Endothelial cell (in vitro differentiated cells): Measurements from ENCODE around the gene PRKCA. TPM values are rescaled to one million over a fixed set of nuclear protein-coding genes. Genes with fewer than 3 reads are reported as not detected.

Experiments
- DNase-seq: peaks from one replicate; pipeline ENCODE4 v3.0.0; 2021; ENCODE audit warnings: low spot score
- H3K27ac Mint-ChIP-seq: one replicate; pipeline ENCODE4 v1.8.0; 2021; ENCODE audit warnings: mixed read lengths, inconsistent platforms; ENCODE audit not compliant: unreplicated experiment
- H3K27me3 Mint-ChIP-seq: one replicate; pipeline ENCODE4 v1.8.0; 2021; ENCODE audit warnings: mild to moderate bottlenecking, moderate library complexity, mixed read lengths, inconsistent platforms; ENCODE audit not compliant: unreplicated experiment
- H3K36me3 Mint-ChIP-seq: one replicate; pipeline ENCODE4 v1.8.0; 2021; ENCODE audit warnings: mild to moderate bottlenecking, low read depth, mixed read lengths, inconsistent platforms; ENCODE audit not compliant: unreplicated experiment
- H3K4me1 Mint-ChIP-seq: one replicate; pipeline ENCODE4 v1.8.0; 2021; ENCODE audit warnings: mild to moderate bottlenecking, mixed read lengths, inconsistent platforms; ENCODE audit not compliant: unreplicated experiment
- H3K4me3 Mint-ChIP-seq: one replicate; pipeline ENCODE4 v1.8.0; 2021; ENCODE audit warnings: mild to moderate bottlenecking, mixed read lengths, inconsistent platforms; ENCODE audit not compliant: unreplicated experiment
- H3K9me3 Mint-ChIP-seq: one replicate; pipeline ENCODE4 v1.8.0; 2021; ENCODE audit warnings: mixed read lengths, inconsistent platforms; ENCODE audit not compliant: unreplicated experiment
- CTCF ChIP-seq: fragments of 200-600 bp; sonication (generic); IDR thresholded peaks from one replicate; pipeline ENCODE4 v1.5.0; 2021; ENCODE audit warnings: antibody characterized with exemption; ENCODE audit not compliant: unreplicated experiment
- total RNA-seq: library from RNA; stranded (reverse); fragmentation: NEBNext Ultra II Directional; extraction: Animal tissue kit (Norgen Biotek cat#: 25700); gene quantifications from one replicate; pipeline ENCODE4 v1.2.1, GENCODE V29; 2021; ENCODE audit not compliant: unreplicated experiment

The PRKCA gene
- total RNA-seq, 1 donor from 2014 or later, result 2.1 TPM

GRCh38 chr17:66371561-66371960, 69.1 kb downstream of the PRKCA start:
- H3K9me3 Mint-ChIP-seq, result no peaks in the 10 kb centered on the region
- peaks cover 2% of the 10 kb centered on the region for H3K27me3 Mint-ChIP-seq
- TF ChIP-seq CTCF, result no peak
- H3K4me3 Mint-ChIP-seq, result no peak overlapping the region
- no peak overlapping the region for H3K27ac Mint-ChIP-seq
- no peak for DNase-seq
- peaks cover 2% of the 10 kb centered on the region for H3K4me1 Mint-ChIP-seq
- no peaks in the 10 kb centered on the region for H3K36me3 Mint-ChIP-seq

GRCh38 chr17:66372182-66372581, 69.8 kb downstream of the PRKCA start:
- peaks cover 2% of the 10 kb centered on the region for H3K27me3 Mint-ChIP-seq

GRCh38 chr17:66373079-66373478, 70.7 kb downstream of the PRKCA start:
- Mint-ChIP-seq H3K36me3 (no peaks in the 10 kb centered on the region), H3K4me1 (peaks cover 2% of the 10 kb centered on the region), H3K27me3 (peaks cover 2% of the 10 kb centered on the region), H3K4me3 (no peak overlapping the region), H3K27ac (no peak overlapping the region), H3K9me3 (no peaks in the 10 kb centered on the region)
- no peak for TF ChIP-seq CTCF
- no peak for DNase-seq

More at GRCh38 chr17:66372182-66372581, 69.8 kb downstream of the PRKCA start:
- H3K27ac Mint-ChIP-seq, result no peak overlapping the region
- no peak for TF ChIP-seq CTCF
- no peaks in the 10 kb centered on the region for H3K36me3 Mint-ChIP-seq
- no peak for DNase-seq
- no peak overlapping the region for H3K4me3 Mint-ChIP-seq
- H3K4me1 Mint-ChIP-seq, result peaks cover 2% of the 10 kb centered on the region
- H3K9me3 Mint-ChIP-seq, result no peaks in the 10 kb centered on the region

- peaks cover 2% of the 10 kb centered on the region for H3K4me1 Mint-ChIP-seq
- no peak for DNase-seq
- no peak for TF ChIP-seq CTCF
- no peaks in the 10 kb centered on the region for H3K36me3 Mint-ChIP-seq
- no peaks in the 10 kb centered on the region for H3K9me3 Mint-ChIP-seq
- H3K27me3 Mint-ChIP-seq, result peaks cover 2% of the 10 kb centered on the region
- no peak overlapping the region for H3K4me3 Mint-ChIP-seq
- no peak overlapping the region for H3K27ac Mint-ChIP-seq
These were observed 71.8 kb downstream of the PRKCA start for GRCh38 chr17:66373944-66374817.

GRCh38 chr17:66375121-66375520, 72.7 kb downstream of the PRKCA start:
- no peak overlapping the region for H3K27ac Mint-ChIP-seq
- no peak for TF ChIP-seq CTCF
- no peak for DNase-seq

More at GRCh38 chr17:66375121-66375520, 72.7 kb downstream of the PRKCA start:
- Mint-ChIP-seq H3K4me1 (peaks cover 2% of the 10 kb centered on the region), H3K9me3 (no peaks in the 10 kb centered on the region), H3K27me3 (no peaks in the 10 kb centered on the region), H3K4me3 (no peak overlapping the region), H3K36me3 (no peaks in the 10 kb centered on the region)
